Right lobe of liver (tissue), 6 donors: ENCODE measurements around the gene DSCAM. TPM values are rescaled to one million over a fixed set of nuclear protein-coding genes. Genes with fewer than 3 reads are reported as not detected.

Source experiments
- ATAC-seq, 4 donors: fragments of 200-7000 bp; cut with Tn5 transposase; one replicate each; pipeline ENCODE4 v1.9.1; 2020; ENCODE audit warnings: mild to moderate bottlenecking in 4 of 4, moderate library complexity in 4 of 4
- DNase-seq, 3 donors: peaks; one replicate each; pipeline ENCODE4 v3.0.0-alpha.2; 2020
- H3K27ac ChIP-seq, 3 donors: fragments of 200-600 bp; one replicate each; pipeline ENCODE4 v1.8.0; 2022
- H3K27me3 ChIP-seq, 2 donors: fragments of 200-600 bp; one replicate each; pipeline ENCODE4 v1.8.0; 2022
- H3K36me3 ChIP-seq, 4 donors: fragments of 200-600 bp; sonication (generic) in 1 of 4; one replicate each; pipeline versions ENCODE4 v1.5.1 to v1.8.0; 2017 to 2022; ENCODE audit warnings: control low read depth in 1 of 4
- H3K4me1 ChIP-seq, 4 donors: fragments of 200-600 bp; sonication (generic) in 1 of 4; one replicate each; pipeline versions ENCODE4 v1.5.1 to v1.8.0; 2017 to 2022; ENCODE audit warnings: control low read depth in 1 of 4
- H3K4me3 ChIP-seq, 3 donors: fragments of 200-600 bp; one replicate each; pipeline ENCODE4 v1.8.0; 2022
- H3K9me3 ChIP-seq, 4 donors: fragments of 200-600 bp; sonication (generic) in 1 of 4; one replicate each; pipeline versions ENCODE4 v1.5.1 to v1.8.0; 2017 to 2022; ENCODE audit warnings: control low read depth in 1 of 4
- CTCF ChIP-seq, 4 donors: fragments of 200-600 bp in 3 of 4; fragments of 450-650 bp in 1 of 4; IDR thresholded peaks; one replicate each; pipeline versions ENCODE4 v1.5.1 to v1.8.0; 2016 to 2022; ENCODE audit warnings: antibody characterized with exemption in 4 of 4, mild to moderate bottlenecking in 2 of 4
- POLR2A ChIP-seq: fragments of 450-650 bp; IDR thresholded peaks from one replicate; pipeline ENCODE4 v1.6.1; 2017; ENCODE audit warnings: antibody characterized with exemption, mild to moderate bottlenecking
- WGBS: methylation state at CpG from one replicate; pipeline ENCODE4 v1.1.6; 2018; ENCODE audit warnings: low coverage, low lambda C conversion rate; ENCODE audit not compliant: insufficient coverage; ENCODE audit errors: missing lambda C conversion rate; 5-methylcytosine and 5-hydroxymethylcytosine counted together
- intact Hi-C, 2 donors: fragments of 100-400 bp; cut with DNase I; formaldehyde crosslinking; loops; one replicate each; pipeline versions ENCODE4 v1.11.2 to v1.14.1; 2022
- total RNA-seq, 6 experiments: library from RNA; depleted of rRNA in 2 of 6; stranded (reverse); fragments of >200 nt in 2 of 6; fragmentation: NEBNext Ultra II Directional in 3 of 6; extraction: Animal tissue kit (Norgen Biotek cat#: 25700) in 3 of 6; gene quantifications; one replicate each; pipeline versions ENCODE4 v1.1.0 to v1.2.4, GENCODE V29; 2016 to 2023
- donor health status: DM: no; HTN: yes; CAD: no.
- donor health status: DM: no; HTN: no; CAD: no.
- donor health status: DM: no; HTN: no; CAD: no.
- donor health status: DM: no; HTN: yes; CAD: no.
- donor health status: DM: no; HTN: yes; CAD: no.

DSCAM gene
- total RNA-seq, 6 experiments from 2014 or later: 0.04 to 0.16 (median 0.06) TPM; not detected in 2

GRCh38 chr21:40250514-40251294, 596.3 kb downstream of the DSCAM start:
- no peak overlapping the region for H3K27ac ChIP-seq
- no peak for TF ChIP-seq POLR2A
- no peak for TF ChIP-seq CTCF (IDR thresholded peaks at IDR 0.05)
- no peaks in the 10 kb centered on the region for H3K4me1 ChIP-seq
- no peaks in the 10 kb centered on the region for H3K9me3 ChIP-seq
- no peaks in the 10 kb centered on the region for H3K36me3 ChIP-seq
- DNase-seq (no peak), ATAC-seq (no peak)
- H3K27me3 ChIP-seq: no peaks in the 10 kb centered on the region
- no peak overlapping the region for H3K4me3 ChIP-seq
- intact Hi-C loops: no loop called here
- 29% methylated on average over 6 of the region's 7 CpGs for WGBS

GRCh38 chr21:40244981-40245380, 602.0 kb downstream of the DSCAM start:
- Histone ChIP-seq H3K9me3 (no peaks in the 10 kb centered on the region), H3K27ac (no peak overlapping the region), H3K4me1 (no peaks in the 10 kb centered on the region), H3K27me3 (no peaks in the 10 kb centered on the region), H3K4me3 (no peak overlapping the region), H3K36me3 (no peaks in the 10 kb centered on the region)
- ATAC-seq (no peak), DNase-seq (no peak)
- no peak for TF ChIP-seq POLR2A
- TF ChIP-seq CTCF (IDR thresholded peaks at IDR 0.05): no peak
- intact Hi-C loops: no loop called here
- WGBS: 41% methylated on average over 3 of the region's 4 CpGs

- intact Hi-C loops: no loop called here
- Histone ChIP-seq H3K4me3 (no peak overlapping the region), H3K27ac (no peak overlapping the region), H3K27me3 (no peaks in the 10 kb centered on the region), H3K36me3 (no peaks in the 10 kb centered on the region), H3K9me3 (no peaks in the 10 kb centered on the region), H3K4me1 (no peaks in the 10 kb centered on the region)
- no peak for DNase-seq
- ATAC-seq: no peak
- TF ChIP-seq CTCF (IDR thresholded peaks at IDR 0.05) (no peak), POLR2A (no peak)
- WGBS: 71% methylated on average over 5 of the region's 5 CpGs
These were observed 603.3 kb downstream of the DSCAM start for GRCh38 chr21:40243685-40244084.

GRCh38 chr21:40242586-40243265, 604.2 kb downstream of the DSCAM start:
- intact Hi-C loops: no loop called here
- 78% methylated on average over 3 of the region's 3 CpGs for WGBS
- no peaks in the 10 kb centered on the region for H3K9me3 ChIP-seq
- ATAC-seq (no peak), DNase-seq (no peak)
- H3K27me3 ChIP-seq: no peaks in the 10 kb centered on the region
- no peak overlapping the region for H3K4me3 ChIP-seq
- H3K27ac ChIP-seq: no peak overlapping the region
- H3K4me1 ChIP-seq: no peaks in the 10 kb centered on the region
- H3K36me3 ChIP-seq: no peaks in the 10 kb centered on the region
- TF ChIP-seq POLR2A (no peak), CTCF (IDR thresholded peaks at IDR 0.05) (no peak)
